ENCODE measurements around the gene SPATA2.
"Not testable (repeated sequence)": the region's sequence is repeated elsewhere in the genome, so short reads cannot be mapped to it uniquely, and the experiment has no call there.

Gene SPATA2

DNA sequence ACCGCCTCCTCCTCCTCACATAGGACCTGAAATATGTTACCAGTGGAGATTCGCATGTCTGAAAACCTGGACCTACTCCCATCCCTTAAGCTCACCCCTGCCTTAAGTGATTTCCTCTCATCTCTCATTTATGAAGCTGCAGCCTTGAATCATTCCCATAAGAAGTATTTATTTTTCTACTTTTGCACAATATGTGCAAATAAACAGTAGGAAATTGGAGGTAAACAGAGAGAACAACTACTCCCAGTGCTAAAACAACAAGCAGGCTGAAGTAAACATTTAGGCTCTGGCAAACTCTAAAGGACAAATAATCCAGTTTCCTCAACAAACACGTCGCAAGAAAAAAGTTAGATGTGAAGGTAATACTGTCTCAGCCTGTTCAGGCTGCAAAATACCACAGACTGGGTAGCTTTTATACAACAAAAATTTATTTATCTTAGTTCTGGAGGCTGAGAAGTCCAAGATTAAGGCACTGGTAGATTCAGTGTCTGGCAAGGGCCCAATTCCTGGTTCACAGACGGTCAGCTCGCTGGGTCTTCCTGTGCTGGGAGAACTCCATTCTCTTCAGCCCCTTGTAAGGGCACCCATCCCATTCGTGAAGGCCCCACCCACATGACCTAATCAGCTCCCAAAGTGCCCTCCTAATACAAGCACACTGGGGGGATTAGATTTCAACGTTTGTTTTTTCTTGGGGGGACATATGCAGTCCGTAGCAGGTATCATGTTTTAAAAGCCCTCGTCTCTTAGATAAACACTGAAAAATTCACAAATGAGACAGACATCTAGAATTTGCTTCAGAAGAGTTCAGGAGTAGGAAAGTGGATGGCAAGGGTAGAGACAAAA is 15.6 kb downstream of the SPATA2 start:
- DNase-seq = no peak

DNA sequence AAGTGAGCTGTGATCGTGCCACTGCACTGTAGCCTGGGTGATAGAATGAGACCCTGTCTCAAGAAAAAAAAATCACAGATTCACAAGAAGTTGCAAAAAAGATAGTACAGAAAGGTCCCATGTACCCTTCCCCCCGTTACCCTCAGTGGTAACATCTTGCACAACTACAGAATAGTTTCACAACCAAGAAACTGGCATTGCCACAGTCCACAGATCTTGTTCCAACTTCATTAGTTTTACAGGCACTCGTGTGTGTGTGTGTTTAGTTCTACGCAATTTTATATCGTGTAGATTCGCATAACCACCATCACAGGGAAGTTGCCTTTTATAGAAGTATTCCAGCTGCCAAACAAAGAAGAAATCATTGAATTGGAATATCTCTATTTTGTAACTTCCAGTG is 19.1 kb downstream of the SPATA2 start:
- no peak for DNase-seq

DNA sequence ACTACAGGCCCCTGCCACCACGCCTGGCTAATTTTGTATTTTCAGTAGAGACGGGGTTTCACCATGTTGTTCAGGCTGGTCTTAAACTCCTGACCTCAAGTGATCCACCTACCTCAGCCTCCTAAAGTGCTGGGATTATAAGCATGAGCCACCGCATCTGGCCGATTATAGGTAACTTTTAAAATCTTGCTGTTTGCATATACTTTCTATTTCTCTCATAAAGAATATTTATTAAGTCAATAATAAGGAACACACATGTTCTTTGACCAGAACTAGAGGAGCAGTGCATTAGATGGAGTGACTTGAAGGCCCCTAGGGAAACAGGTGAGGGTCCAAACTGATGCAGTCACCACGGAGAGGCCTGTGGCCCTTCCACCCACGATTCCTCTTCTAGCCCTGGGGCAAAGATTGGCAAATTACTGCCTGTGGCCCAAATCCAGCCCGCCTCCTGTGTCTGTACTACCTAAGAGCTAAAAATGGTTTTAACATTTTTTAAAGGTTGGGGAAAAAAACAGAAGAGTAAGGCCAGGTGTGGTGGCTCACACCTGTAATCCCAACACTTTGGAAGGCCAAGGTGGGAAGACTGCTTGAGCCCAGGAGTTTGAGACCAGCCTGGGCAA is 19.7 kb downstream of the SPATA2 start:
- DNase-seq = not testable (repeated sequence)

DNA sequence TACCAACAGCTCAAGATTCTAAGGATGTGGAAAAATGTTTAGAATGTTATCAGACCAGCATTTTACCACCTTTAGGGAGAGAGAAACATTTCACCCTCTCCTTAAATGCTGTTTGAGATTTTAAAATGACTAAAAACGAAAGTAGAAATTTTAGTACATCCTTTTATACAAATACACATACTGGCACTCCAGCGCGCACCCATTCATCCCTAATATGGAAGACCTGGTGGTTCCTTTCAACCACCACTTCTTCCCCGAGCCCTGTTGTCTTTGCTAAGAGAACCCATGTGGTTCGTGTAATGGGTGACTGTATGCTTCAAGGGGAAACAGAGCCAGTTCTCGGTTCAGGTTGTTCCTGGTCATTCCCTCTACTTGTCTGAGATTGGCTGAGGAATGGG is 21.3 kb downstream of the SPATA2 start:
- no peak for DNase-seq

DNA sequence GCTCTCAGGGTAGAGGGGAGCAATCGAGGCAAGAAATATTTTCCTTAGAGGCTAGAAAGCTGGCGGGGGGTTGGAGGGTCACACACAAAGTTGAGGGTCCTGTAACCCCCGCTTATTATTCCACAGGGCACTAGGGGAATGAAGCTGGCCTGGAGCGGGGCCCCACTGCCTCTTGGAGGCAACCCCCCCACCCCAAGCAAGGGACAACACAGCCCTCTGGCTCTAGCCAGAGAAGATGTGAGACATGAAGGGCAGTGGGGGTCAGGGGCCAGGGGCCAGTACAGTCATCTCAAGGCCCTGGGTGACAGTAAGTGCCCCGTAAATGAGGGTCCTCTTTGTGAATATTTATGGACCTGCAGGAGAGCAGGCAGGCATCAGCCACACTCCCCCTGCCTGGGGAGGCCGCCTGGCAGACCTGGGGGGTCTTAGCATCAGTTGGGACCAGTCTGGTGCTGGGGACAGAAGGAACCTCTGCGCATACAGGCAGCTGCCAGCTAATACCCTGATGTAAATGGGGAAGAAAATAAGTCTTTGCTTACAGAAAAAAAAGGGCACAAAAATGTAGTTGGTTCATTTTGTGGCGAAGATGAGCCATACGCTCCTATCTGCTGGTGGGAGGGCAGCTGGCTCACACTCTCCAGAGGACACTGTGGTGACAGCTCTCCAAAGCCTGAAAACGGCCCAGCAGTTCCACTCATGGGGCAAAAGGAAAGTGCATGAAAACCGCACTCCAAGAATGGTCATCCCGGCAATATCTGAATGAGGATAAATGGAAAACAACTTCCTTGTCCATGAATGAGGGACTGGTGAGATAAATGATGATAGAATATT is 21.9 kb downstream of the SPATA2 start:
- DNase-seq = no peak

DNA sequence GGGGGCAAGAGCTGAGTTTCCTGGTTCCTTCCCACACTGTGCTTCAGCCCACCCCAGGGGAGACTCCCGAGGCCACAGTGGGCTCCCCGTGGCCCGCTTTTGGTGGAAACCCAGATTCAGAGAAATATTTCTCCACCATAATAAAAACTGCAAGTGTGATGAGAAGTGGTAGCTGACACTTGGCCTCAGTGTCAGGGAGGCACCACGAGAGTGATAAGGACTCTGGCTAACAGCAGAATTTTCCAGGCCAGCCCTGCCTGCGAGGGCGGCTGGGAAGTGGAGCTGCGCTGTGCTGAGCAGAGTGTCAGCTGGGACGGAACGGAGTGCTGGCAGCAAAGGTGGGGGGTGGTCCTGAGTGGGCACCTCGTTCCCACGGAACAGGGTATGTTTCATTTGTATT is 22.5 kb downstream of the SPATA2 start:
- DNase-seq = no peak

DNA sequence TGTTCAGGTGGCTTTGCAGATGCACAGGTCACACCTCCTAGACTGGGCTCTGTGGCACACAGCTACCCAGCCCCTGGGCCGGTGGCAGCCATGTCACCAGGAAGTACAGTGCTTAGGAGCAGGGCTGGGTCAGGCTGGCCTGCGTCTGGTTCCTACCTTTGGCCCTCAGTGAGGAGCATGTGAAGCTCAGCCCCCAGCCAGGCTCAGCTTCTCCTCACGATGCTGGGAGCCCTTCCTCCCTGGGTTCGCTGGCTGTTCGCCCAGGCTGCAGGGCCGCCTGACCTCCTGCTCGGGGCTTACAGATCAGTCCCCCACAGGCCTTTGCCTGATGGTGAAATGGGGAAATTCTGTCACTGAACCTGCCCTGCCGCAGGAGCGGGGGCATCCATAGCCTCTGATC is 23.1 kb downstream of the SPATA2 start:
- DNase-seq = no peak

DNA sequence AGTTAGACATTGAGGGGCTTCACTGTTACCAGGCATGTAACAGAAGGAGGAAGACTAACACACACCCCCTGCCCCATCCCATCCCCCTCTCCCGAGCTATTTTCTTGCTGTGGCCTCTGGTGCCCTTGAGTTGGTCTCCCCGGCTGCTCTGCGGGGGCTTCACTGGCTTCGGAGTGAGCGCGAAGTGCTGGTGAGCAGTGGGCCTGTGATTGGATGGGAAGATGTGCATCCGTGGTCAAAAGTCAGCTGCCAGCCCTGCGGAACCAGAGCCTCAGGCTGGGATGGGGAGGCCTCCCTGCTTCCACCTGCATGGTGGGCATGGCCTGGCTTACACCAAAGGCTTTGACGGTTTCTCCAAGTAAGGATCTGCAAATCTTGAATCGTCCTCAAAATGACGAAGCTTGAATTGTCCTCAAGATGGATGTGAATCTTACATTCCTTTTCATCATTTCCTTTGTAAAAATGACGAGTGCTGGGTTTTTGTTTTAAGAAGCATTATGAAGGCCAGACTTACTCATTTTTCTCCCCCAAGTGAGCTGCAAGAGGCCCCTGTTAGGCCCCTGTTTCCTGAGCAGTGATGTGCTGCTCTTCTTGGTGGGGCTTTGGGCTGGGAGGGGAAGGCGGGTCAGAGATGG is 23.7 kb downstream of the SPATA2 start:
- no peak for DNase-seq

DNA sequence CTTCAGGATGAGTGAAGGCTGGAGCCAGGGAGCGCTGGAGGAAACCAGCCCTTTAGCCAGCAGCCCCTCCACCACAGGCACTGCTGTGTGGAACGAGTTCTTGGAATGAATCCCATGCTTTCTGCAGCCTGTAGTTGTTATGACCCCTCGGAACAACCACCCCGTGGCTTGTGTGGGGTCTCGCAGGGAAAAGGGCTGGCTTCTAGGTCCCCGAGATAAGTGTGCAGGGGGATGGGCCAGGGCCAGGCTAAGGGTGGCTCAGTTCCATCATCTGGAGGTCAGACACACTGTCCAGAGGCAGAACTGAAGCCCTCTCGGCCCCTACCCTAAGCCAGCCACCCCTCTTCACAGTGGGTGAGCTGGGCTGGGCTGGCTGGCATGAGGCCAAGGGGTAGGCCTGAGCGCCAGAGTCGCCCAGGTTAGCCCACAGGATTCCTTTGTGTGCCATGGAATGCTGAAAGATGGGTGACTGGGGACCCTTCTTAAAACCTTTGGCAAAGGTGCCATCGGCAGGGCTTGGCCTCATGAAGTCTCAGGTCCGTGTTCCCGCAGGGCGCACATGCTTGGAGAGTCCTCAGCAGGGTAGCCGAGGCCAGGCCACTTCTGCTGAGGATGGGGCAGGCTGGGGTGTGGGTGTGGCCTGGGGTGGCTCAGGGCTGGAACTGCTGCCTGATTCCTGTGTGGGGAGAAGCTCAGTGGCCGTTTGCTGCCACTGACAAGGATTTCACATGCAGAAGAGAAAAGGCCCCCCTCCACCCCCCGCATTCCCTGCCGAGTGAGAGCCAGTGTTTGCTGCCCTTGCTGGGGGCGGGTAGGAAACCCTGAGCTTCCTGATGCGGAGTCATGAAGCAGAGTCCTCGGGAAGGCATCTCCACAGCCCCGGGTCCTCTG is 24.6 kb downstream of the SPATA2 start:
- DNase-seq = no peak

DNA sequence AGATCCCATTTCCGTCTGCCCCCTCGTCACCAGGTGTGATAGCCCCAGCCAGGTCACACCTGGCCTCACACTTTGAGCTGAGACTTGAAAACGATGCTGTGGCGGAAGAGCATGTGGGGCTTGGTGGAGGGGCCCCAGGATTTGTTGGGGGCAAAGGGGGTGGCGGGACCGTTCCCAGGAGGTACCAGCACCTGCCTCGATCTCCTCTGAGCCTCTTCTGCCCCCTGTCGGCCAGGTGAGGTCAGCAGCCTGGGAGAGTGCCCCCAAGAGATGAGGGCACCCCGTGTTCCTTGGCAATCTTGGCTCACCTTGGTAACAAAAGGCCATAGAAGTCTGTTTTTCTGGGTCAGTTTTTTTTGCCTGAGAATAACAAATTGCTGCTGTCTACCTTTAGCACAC is 25.4 kb downstream of the SPATA2 start:
- DNase-seq = no peak

DNA sequence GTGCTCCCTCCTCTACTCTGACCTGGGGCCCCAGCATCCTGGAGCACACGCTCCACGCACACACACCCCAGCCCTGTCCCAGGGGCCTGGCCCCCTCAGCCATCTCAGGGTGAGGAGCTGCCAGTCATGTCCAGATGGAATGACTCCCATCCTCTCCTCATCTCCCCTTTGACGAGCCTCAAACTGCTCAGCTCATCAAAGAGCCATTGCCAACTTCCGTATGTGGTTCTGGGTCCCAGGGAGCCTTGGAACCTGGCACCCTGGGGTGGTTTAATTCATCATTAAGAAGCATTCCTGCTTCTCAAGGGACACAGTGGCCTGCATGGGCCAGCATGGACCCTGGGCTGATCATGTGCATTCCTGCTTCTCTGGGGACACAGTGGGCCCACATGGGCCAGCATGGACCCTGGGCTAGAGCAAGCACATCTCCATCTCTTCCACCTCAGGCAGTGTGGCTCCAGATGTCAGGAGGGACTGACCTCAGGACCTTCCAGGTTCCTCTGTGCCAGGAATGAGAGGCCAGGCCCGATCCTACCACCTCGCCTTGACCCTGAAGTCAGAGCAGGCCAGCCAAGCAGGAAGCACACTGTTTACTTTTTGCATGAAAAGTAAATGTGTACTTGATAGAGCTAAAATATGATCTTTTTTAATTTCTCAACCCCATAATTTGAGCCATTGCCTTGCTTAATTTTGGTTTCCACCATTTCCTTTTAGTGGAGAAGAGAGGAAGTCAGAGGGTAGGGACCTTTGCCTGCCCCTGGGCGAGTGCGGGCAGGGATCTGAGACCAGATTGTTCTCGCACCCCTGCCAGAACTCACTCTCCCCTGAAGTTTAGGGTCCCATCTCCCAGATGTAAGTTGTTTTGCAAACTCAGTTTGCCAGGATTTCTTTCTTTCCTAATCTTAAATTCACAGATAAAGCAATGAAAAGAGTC is 26.1 kb downstream of the SPATA2 start:
- no peak for DNase-seq

DNA sequence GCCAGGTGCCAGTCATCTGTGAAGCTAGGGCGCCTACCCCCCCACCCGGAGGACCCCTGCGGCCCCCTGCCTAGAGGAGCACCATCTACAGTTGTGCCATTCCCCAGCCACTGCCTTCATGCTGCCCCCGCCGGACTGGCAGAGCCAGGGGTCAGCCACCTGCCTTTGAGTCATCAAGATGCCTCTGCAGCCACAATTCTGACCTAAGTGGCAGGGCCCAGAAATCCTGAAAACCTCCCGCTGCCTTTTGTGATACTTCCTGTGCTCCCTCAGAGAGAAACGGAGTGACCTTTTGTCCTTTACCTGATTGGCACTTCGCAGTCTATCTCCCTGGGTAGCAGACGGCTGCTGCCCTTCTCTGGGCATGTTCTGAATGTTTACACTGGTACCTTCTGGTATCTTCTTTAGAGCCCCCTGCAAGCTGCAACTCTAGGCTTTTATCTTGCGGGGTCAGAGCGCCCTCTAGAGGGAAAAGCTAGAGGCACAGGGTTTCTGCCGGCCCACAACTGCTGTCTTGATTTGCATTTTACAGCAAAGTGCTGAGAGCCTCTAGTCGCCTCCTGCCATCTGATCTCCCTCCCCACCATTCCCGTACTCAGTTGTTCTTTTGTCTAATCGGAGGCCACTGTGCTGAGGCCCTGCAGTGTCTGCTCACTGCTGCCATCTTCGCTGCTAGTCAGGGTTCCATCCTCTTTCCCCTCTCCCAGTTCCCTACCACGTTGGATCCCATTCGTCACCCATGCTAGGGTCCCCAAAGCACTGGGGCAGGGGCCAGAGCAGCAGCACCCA is 26.9 kb downstream of the SPATA2 start:
- peak; percentile 20 for DNase-seq

DNA sequence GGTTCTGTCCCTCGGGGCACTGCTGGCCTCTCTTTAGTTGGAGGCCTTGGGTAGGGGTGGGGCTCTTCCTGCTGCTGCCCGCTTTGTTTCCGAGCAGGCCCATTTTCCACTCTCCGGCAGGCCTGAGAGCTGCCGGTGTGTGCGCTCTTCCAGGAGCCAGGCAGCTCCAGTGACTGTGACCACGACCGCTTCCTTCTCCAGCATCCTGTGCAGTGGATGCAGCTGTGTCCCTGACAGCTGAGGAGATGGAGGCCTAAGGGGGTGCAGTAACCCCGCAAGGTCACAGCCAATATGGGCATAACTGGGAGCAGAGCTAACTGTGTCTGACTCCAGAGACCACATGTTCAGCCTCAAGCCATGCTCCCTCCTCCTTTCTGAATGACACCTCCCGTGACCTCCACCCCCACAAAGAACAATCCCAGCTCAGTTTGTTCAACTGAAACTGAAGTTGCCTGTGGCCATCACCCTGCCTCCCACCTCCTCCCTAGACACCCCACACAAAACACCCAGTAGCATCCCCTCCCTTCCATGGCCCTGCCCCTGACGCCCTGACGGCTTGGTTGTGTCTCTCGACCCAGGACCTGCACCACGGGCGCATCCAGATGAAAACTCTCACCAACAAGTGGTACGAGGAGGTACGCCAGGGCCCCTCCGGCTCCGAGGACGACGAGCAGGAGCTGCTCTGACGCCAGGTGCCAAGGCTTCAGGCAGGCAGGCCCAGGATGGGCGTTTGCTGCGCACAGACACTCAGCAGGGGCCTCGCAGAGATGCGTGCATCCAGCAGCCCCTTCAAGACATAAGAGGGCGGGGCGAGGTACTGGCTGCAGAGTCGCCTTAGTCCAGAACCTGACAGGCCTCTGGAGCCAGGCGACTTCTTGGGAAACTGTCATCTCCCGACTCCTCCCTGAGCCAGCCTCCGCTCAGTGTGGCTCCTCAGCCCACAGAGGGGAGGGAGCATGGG is 27.8 kb downstream of the SPATA2 start:
- no peak for DNase-seq

DNA sequence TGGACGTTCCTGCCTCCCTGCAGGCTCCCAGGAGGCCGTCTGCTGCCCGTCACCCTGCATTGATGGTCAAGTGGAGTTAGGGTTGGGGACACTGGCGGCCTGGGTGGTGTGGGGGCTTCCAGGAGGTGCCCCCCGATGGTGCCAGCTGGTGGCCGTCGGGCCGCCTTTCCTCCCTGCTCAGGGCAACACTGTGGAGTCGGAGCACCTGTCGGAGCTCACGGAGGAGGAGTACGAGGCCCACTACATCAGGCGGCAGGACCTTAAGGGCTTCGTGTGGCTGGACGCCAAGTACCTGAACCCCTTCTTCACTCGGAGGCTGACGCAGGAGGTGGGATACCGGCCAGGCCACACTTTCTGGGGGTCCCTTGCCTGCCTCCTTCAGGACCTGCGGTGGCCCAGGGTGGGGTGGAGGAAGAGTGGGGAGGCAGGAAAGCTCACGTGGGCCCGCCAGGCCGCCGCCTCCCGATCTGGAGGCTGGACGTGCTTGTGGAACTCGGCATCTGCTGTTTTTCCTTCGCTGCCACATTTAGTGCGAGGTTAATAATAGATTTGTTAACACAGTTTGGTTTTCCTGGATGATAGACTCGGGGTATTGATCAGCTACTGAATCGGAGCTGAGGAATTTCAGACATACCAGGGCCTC is 28.6 kb downstream of the SPATA2 start:
- no peak for DNase-seq

DNA sequence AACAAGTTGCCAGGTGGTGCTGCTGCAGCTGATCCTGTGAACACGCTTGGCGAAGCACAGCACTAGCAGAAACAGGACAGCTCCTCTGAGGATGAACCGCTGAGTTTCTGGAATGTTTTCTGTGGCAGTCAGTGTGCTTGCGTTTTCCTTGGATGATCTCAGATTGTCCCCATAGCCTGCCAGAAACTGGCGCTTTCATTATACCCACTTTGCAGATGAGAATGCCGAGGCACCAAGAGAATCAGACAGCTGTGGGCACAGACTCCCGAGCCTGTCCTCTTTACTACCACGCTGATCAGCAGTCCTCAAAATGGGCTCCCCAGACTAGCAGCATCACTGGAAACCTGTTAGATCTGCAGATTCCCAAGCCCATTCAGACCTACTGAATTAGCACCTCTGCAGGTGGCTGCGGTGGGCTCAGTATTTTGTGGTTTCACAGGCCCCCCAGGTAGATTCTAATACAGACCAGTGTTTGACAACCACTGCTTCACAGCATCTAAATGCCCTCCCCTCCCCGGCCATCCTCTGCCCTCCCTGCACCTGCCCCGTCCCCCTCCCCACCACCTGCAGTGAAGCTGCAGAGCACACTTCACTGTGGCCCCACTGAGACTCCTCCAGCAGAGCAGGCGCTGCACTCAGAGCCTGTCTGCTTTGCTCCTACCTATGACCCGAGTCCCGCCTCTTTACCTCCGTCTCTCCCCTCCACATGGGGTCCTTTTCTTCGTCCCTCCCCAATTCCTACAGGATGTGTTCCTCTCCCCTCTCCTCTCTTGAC is 29.6 kb downstream of the SPATA2 start:
- DNase-seq = no peak

DNA sequence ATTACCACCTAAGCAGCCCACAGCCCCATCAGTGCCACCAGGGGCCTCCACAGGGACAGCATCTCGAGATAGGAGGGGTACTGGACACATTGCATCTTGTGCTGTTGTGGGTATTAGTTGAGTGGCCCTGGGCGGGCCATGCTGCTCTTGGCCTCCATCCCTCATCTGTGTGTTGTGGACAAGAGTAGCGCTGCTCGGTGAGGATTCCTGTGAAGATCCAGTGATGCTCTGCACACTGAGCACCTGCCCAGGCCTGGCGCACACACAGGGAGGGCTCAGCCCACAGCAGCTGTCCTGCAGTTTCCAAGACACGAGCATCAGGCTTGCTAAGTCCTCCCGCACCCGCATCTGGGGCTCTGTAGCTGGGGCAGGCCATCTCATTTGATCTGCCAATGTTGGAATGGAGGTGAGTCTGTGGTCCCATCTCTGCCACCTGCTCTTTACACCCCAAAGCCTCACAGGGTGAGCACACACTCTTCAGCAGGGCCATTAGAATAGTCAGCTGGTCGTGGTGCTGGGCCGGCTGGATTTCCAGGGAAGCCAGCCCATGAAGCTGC is 32.0 kb downstream of the SPATA2 start:
- DNase-seq = no peak

Measured in NK-92 treated with Interleukin-12 subunit alpha and Interleukin-12 subunit beta, amount 100 ng/mL, for 24 hours (cell line).